HepG2 (cell line): ENCODE measurements around the gene TRMT5. TPM values are rescaled to one million over a fixed set of nuclear protein-coding genes. Genes with fewer than 3 reads are reported as not detected.
A peak's percentile ranks its signal among the peaks of the same experiment; 100 is the strongest.

Source experiments
- ATAC-seq: fragments of 200-7000 bp; cut with Tn5 transposase; 3 replicates; pipeline ENCODE4 v1.9.1; 2020; ENCODE audit warnings: mild to moderate bottlenecking, moderate library complexity
- BruUV-seq: library from RNA; stranded (reverse); fragments of 400-500 nt; replicated peaks from 2 replicates; lab custom pipeline; 2021; lab: Mats Ljungman, UMichigan
- CTCF ChIA-PET: fragments of 300-600 bp; formaldehyde crosslinking; extraction: SDS; loops from one replicate; lab custom pipeline; 2021; ENCODE audit warnings: low total read pairs, inconsistent platforms, low intra/inter-chr PET ratio; lab: Yijun Ruan, JAX
- POLR2A ChIA-PET: fragments of 350-600 bp; sonication (Branson Sonifier 250); formaldehyde crosslinking; loops from one replicate; lab custom pipeline; 2020; ENCODE audit warnings: antibody characterized with exemption, inconsistent platforms; lab: Yijun Ruan, JAX
- DNase-seq: peaks from one replicate; pipeline ENCODE4 v3.0.0-alpha.2; 2015; ENCODE audit warnings: low spot score
- FAIRE-seq: peaks from 3 replicates; lab custom pipeline; 2011; peaks lifted over from hg19 to GRCh38; lab: Jason Lieb, UNC
- H2AFZ ChIP-seq: one replicate; pipeline ENCODE4 v1.6.1; 2011; ENCODE audit warnings: low read length, inconsistent platforms
- H3K27ac ChIP-seq: fragments of 300-600 bp; 3 replicates; pipeline ENCODE4 v1.8.0; 2011; ENCODE audit warnings: mixed run types, mild to moderate bottlenecking, mixed read lengths, low read length, inconsistent platforms; ENCODE audit not compliant: insufficient read depth; ENCODE audit errors: extremely low read length
- H3K27me3 ChIP-seq, 2 experiments: fragments of 200-600 bp in 1 of 2; 2 replicates in 1 of 2; 3 replicates in 1 of 2; pipeline versions ENCODE4 v1.6.0 to v1.8.0; 2011; ENCODE audit warnings: low read length in 2 of 2, mild to moderate bottlenecking in 2 of 2, moderate library complexity in 2 of 2, inconsistent platforms in 1 of 2; ENCODE audit not compliant: insufficient read depth in 2 of 2, control insufficient read depth in 1 of 2
- H3K36me3 ChIP-seq, 2 experiments: fragments of 200-600 bp in 1 of 2; replicated peaks in 1 of 2; 2 replicates in 1 of 2; 3 replicates in 1 of 2; pipeline versions ENCODE4 v1.5.1 to v1.8.0; 2011; ENCODE audit warnings: low read length in 2 of 2, inconsistent platforms in 1 of 2; ENCODE audit not compliant: insufficient read depth in 2 of 2, control insufficient read depth in 1 of 2
- H3K4me1 ChIP-seq: 2 replicates; pipeline ENCODE4 v1.5.1; 2012; ENCODE audit warnings: low read length, inconsistent platforms; ENCODE audit not compliant: insufficient read depth
- H3K4me2 ChIP-seq: 2 replicates; pipeline ENCODE4 v1.6.0; 2011; ENCODE audit warnings: low read depth, low read length, inconsistent platforms
- H3K4me3 ChIP-seq, 3 experiments: fragments of 200-600 bp in 1 of 3; sonication (generic), shearing (Covaris generic) in 1 of 3; replicated peaks in 1 of 3; 2 replicates each; pipeline ENCODE4 v1.5.1; 2011 to 2016; ENCODE audit warnings: low read length in 3 of 3, inconsistent platforms in 2 of 3, low read depth in 2 of 3, mild to moderate bottlenecking in 2 of 3, control low read depth in 1 of 3, mixed read lengths in 1 of 3; ENCODE audit not compliant: insufficient read depth in 1 of 3
- H3K79me2 ChIP-seq: one replicate; pipeline ENCODE4 v1.6.1; 2011; ENCODE audit warnings: low read length, inconsistent platforms; ENCODE audit not compliant: insufficient read depth
- H3K9ac ChIP-seq: 2 replicates; pipeline ENCODE4 v1.6.0; 2011; ENCODE audit warnings: mild to moderate bottlenecking, low read depth, low read length, inconsistent platforms; ENCODE audit not compliant: insufficient read depth
- H3K9me3 ChIP-seq: 2 replicates; pipeline ENCODE4 v1.5.1; 2012; ENCODE audit warnings: mild to moderate bottlenecking, low read length
- H4K20me1 ChIP-seq: 2 replicates; pipeline ENCODE4 v1.6.0; 2011; ENCODE audit warnings: inconsistent platforms, mild to moderate bottlenecking, low read length, moderate library complexity; ENCODE audit not compliant: insufficient read depth
- CEBPB ChIP-seq: IDR thresholded peaks from 2 replicates; pipeline ENCODE4 v1.6.1; 2011; ENCODE audit warnings: low read depth, low read length, improper control_type of control experiment, borderline replicate concordance
- CEBPG ChIP-seq: IDR thresholded peaks from 2 replicates; pipeline ENCODE4 v1.6.1; 2016
- POLR2A ChIP-seq, 2 experiments: IDR thresholded peaks; 2 replicates each; pipeline ENCODE4 v1.6.1; 2011; ENCODE audit warnings: low read depth in 2 of 2, low read length in 2 of 2, mild to moderate bottlenecking in 1 of 2, moderate library complexity in 1 of 2; ENCODE audit not compliant: insufficient read depth in 1 of 2
- RFX5 ChIP-seq: IDR thresholded peaks from 2 replicates; pipeline ENCODE4 v1.6.1; 2011; ENCODE audit warnings: low read depth, low read length, improper control_type of control experiment
- SNAPC2 ChIP-seq: sonication (generic); formaldehyde crosslinking; IDR thresholded peaks from 2 replicates; pipeline ENCODE4 v1.8.1; 2022; ENCODE audit warnings: mild to moderate bottlenecking, missing genetic modification reagents
- TARDBP ChIP-seq: sonication (generic); formaldehyde crosslinking; IDR thresholded peaks from 2 replicates; pipeline ENCODE4 v1.8.0; 2022; ENCODE audit warnings: mild to moderate bottlenecking, missing genetic modification reagents
- ZBTB10 ChIP-seq: sonication (generic); formaldehyde crosslinking; IDR thresholded peaks from 2 replicates; pipeline ENCODE4 v1.4.0; 2020; ENCODE audit warnings: missing genetic modification reagents, borderline replicate concordance
- ZFP82 ChIP-seq: sonication (generic); formaldehyde crosslinking; IDR thresholded peaks from 2 replicates; pipeline ENCODE4 v1.5.1; 2020; ENCODE audit warnings: mild to moderate bottlenecking, missing genetic modification reagents, borderline replicate concordance
- ZNF749 ChIP-seq: sonication (generic); formaldehyde crosslinking; IDR thresholded peaks from 2 replicates; pipeline ENCODE4 v1.8.0; 2022; ENCODE audit warnings: mild to moderate bottlenecking, missing genetic modification reagents, moderate library complexity, borderline replicate concordance
- ZNF775 ChIP-seq: sonication (generic); formaldehyde crosslinking; IDR thresholded peaks from 2 replicates; pipeline ENCODE4 v1.4.0; 2020; ENCODE audit warnings: missing genetic modification reagents, mild to moderate bottlenecking, moderate library complexity, borderline replicate concordance
- WGBS: methylation state at CpG from one replicate; pipeline ENCODE4 v1.1.6; 2017; ENCODE audit warnings: low lambda C conversion rate; 5-methylcytosine and 5-hydroxymethylcytosine counted together
- in situ Hi-C: cut with HindIII; loops from 2 replicates; pipeline ENCODE4 v1.10.0; 2017; ENCODE audit warnings: low pct_unique_long_range_greater_than_20kb; ENCODE audit not compliant: extremely low pct_ligation_motif_present
- intact Hi-C: fragments of 100-400 bp; cut with micrococcal nuclease; formaldehyde crosslinking; loops from one replicate; pipeline ENCODE4 v1.10.0; 2022; ENCODE audit not compliant: unreplicated experiment
- polyA plus RNA-seq, 8 experiments: library from polyadenylated mRNA; depleted of rRNA in 3 of 8; stranded (reverse) in 7 of 8; unstranded in 1 of 8; fragments of >200 nt; fragmentation: Illumina TruSeq in 4 of 8; extraction: Trizol in 4 of 8; gene quantifications; 2 replicates each; pipeline versions ENCODE4 v1.2.1 to v1.2.3, GENCODE V29; 2011 to 2016; ENCODE audit warnings: low read depth in 4 of 8, missing spikeins in 1 of 8, mixed read lengths in 1 of 8; ENCODE audit not compliant: insufficient read depth in 1 of 8
- total RNA-seq, 5 experiments: library from RNA; depleted of rRNA; stranded (reverse); fragments of >200 nt; fragmentation: Illumina TruSeq; extraction: Trizol; gene quantifications; 2 replicates each; pipeline ENCODE4 v1.2.3, GENCODE V29; 2016; ENCODE audit warnings: low read depth in 1 of 5
- TF ChIP-seq, protein P1 (sequence below): sonication (generic); formaldehyde crosslinking; IDR thresholded peaks from 2 replicates; pipeline ENCODE4 v1.9.0; 2021; ENCODE audit warnings: missing genetic modification reagents, borderline replicate concordance
- TF ChIP-seq, protein P2 (sequence below): sonication (generic); formaldehyde crosslinking; IDR thresholded peaks from 2 replicates; pipeline ENCODE4 v1.5.0; 2020; ENCODE audit warnings: missing genetic modification reagents

Gene TRMT5
- total and polyA plus RNA-seq, 2 of the 13 experiments (the other 11 are each of a cell fraction or from before 2014, with no cell fraction given) = 3.6 to 16.0 TPM

DNA sequence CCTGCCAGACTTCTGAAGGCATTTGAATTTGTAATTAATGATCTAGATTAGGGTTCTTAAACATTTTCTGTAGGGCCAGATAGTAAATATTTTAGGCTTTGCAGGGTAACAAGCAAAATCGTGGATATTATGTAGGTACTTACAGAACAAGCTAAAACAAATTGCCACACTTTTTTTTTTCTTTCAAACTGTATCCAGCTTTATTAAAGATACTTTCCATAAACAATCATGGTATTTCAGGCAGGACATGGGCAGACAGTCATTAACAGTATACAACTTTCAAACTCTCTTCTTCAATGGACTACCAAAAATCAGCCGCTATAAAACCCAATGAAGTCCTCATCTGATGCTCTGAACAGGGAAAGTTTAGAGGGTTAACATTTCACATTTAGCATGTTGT lies 9.6 kb downstream of the TRMT5 start (continued):
- TF ChIP-seq, protein P1, sequence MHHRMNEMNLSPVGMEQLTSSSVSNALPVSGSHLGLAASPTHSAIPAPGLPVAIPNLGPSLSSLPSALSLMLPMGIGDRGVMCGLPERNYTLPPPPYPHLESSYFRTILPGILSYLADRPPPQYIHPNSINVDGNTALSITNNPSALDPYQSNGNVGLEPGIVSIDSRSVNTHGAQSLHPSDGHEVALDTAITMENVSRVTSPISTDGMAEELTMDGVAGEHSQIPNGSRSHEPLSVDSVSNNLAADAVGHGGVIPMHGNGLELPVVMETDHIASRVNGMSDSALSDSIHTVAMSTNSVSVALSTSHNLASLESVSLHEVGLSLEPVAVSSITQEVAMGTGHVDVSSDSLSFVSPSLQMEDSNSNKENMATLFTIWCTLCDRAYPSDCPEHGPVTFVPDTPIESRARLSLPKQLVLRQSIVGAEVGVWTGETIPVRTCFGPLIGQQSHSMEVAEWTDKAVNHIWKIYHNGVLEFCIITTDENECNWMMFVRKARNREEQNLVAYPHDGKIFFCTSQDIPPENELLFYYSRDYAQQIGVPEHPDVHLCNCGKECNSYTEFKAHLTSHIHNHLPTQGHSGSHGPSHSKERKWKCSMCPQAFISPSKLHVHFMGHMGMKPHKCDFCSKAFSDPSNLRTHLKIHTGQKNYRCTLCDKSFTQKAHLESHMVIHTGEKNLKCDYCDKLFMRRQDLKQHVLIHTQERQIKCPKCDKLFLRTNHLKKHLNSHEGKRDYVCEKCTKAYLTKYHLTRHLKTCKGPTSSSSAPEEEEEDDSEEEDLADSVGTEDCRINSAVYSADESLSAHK (CRISPR knock-in tag) = no peak

DNA sequence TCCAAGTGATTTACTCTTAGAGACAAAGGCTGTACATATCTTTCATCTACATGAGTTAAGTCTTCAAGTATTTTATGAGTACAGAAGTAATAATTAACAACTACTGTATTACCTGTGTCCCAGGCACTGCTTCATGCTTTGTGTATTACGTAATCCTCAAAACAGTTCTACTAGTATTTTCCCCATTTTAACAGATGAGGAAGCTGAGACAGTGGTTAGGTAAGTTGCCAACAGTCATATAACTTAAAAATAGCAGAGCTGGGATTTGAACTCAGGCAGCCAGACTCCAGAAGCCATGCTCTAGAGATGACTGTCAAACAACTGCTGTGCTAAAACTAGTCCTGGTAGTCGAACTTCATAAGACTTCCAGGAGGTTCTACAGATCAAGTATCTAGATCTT lies 10.7 kb downstream of the TRMT5 start:
- Histone ChIP-seq H3K4me1 (peaks cover 4% of the 10 kb centered on the region), H3K9me3 (no peaks in the 10 kb centered on the region), H3K4me3 (no peak overlapping the region), H3K27me3 (no peaks in the 10 kb centered on the region), H2AFZ (no peak overlapping the region), H3K27ac (no peak overlapping the region), H3K4me2 (no peak overlapping the region), H4K20me1 (no peaks in the 10 kb centered on the region), H3K79me2 (no peaks in the 10 kb centered on the region), H3K36me3 (peaks cover under 1 to 1% of the 10 kb centered on the region in 2 experiments; a peak in 3 of 5 replicates), H3K9ac (no peak overlapping the region)
- POLR2A ChIA-PET = no interaction called here
- no peak for FAIRE-seq
- no TSS peak for BruUV-seq
- ATAC-seq = no peak
- CTCF ChIA-PET = no interaction called here
- no peak for DNase-seq
- in situ Hi-C loops (no loop called here), intact Hi-C loops (no loop called here)
- WGBS = 97% methylated on average over 2 of the region's 2 CpGs
- 0 out of 2 replicates have a peak, but pooled peaks have one; percentile 19 for TF ChIP-seq CEBPG
- TF ChIP-seq CEBPB = peak; percentile 80
- TF ChIP-seq SNAPC2 = no peak
- TF ChIP-seq RFX5 = no peak
- no peak for TF ChIP-seq TARDBP (CRISPR knock-in tag)
- TF ChIP-seq ZBTB10 (CRISPR knock-in tag) = no peak
- TF ChIP-seq ZNF749 (CRISPR knock-in tag) = no peak
- no peak for TF ChIP-seq POLR2A (IDR thresholded peaks at IDR 0.05; ENCODE audit: insufficient read depth in 1 of 2, low read depth in 2 of 2, low read length in 2 of 2)
- TF ChIP-seq ZNF775 (CRISPR knock-in tag) = no peak
- TF ChIP-seq, protein P2, sequence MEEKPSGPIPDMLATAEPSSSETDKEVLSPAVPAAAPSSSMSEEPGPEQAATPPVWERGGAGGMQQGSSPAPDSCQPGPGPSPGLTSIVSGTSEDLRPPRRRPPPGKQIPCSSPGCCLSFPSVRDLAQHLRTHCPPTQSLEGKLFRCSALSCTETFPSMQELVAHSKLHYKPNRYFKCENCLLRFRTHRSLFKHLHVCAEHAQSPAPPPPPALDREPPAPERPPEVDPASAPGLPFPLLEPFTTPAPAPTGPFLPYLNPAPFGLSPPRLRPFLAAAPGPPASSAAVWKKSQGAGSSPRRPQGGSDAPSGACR (CRISPR knock-in tag) = no peak
- no peak for TF ChIP-seq ZFP82 (CRISPR knock-in tag)
